Measurements from ENCODE around the gene PARP9.

Gene PARP9

DNA sequence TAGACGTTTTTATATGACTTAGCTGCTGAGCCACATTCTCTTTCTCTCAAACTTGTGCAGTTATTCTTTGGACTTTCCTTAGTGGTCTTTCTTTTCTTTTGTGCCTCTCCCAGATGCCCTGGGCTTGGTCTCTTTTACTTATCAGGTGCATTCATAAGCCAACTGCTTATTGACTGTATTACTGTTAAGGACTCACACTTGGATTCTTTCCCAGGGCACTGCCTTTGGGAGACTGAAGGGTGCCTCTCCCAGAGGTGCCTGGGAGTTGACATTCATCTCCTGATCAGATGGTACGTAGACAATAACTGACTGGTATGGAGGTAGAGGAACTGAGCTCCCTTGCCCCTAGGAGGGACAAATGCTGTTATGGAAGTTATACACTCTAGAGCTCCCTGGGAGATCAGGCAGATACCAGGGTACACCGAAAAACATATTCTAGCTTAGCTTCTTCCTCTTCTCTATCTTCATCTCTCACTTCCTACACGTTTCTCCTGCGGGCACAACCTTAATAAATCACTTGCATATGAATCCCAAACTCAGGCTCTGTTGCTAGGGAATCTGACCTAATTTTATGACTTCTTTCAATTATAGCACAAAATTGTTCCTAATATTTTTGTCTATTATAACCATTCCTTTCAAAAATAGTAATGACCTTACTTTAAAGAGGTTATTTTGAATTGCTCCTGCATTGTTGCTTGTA, 38.1 kb upstream of the PARP9 start:
- DNase-seq (ENCODE audit: low read depth, low spot score), result no peak
- no peak overlapping the region for H3K4me3 ChIP-seq (ENCODE audit: insufficient read length, low read depth)
- no peaks in the 10 kb centered on the region for H3K36me3 ChIP-seq (ENCODE audit: insufficient read depth, insufficient read length, low read length)
- H3K9ac ChIP-seq (ENCODE audit: insufficient read length, low read depth), result no peak overlapping the region
- TF ChIP-seq SUZ12 (IDR thresholded peaks at IDR 0.05; ENCODE audit: extremely low read depth, insufficient read depth, insufficient read length), result no peak
- no peak for TF ChIP-seq YY1 (IDR thresholded peaks at IDR 0.05; ENCODE audit: insufficient read depth, insufficient read length)
- no peak for TF ChIP-seq ZNF274 (IDR thresholded peaks at IDR 0.05; ENCODE audit: low read depth, low read length)
- no peaks in the 10 kb centered on the region for H3K27me3 ChIP-seq (ENCODE audit: insufficient read depth, insufficient read length)
- H3K4me1 ChIP-seq (ENCODE audit: insufficient read depth, insufficient read length), result no peaks in the 10 kb centered on the region
- H3K9me3 ChIP-seq (ENCODE audit: insufficient read depth, low read length), result no peaks in the 10 kb centered on the region

DNA sequence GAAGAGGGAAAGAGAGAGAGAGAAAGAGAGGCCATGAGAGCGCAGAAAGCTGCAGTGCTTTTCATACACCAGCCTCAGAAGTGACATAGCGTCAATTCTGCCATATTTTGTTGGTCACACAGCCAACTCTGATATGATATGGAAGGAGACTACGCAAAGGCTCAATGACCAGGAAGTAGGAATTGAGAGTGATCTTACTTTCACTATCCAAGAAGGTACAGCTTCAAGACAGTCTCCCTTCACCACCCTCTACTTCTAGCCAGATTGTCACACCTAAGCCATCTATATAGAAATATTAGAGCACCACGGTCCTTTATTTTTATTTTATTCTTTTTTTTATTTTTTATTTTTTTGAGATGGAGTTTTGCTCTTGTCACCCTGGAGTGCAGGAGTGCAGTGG, 34.5 kb upstream of the PARP9 start:
- Histone ChIP-seq H3K4me1 (ENCODE audit: insufficient read depth, insufficient read length) (no peaks in the 10 kb centered on the region), H3K9me3 (ENCODE audit: insufficient read depth, low read length) (no peaks in the 10 kb centered on the region), H3K4me3 (ENCODE audit: insufficient read length, low read depth) (no peak overlapping the region), H3K36me3 (ENCODE audit: insufficient read depth, insufficient read length, low read length) (no peaks in the 10 kb centered on the region), H3K9ac (ENCODE audit: insufficient read length, low read depth) (no peak overlapping the region), H3K27me3 (ENCODE audit: insufficient read depth, insufficient read length) (no peaks in the 10 kb centered on the region)
- no peak for DNase-seq (ENCODE audit: low read depth, low spot score)
- no peak for TF ChIP-seq SUZ12 (IDR thresholded peaks at IDR 0.05; ENCODE audit: extremely low read depth, insufficient read depth, insufficient read length)

DNA sequence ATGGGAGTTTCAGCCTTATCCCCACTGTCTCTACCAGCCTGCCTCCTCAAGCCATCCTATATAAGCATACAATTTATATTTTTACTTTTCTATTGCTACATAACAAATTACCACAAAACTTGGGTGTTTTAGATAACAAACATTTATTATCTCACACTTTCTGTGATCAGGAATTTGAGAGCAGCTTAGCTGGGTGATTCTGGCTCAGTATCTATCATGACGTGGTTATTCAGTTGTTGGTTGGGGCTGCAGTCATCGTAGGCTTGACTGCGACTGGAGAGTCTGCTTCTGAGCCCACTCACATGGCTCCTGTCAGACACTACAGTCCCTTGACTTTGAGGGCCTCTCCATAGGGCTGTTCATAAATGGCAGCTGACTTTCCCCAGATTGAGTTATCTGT, 34.1 kb upstream of the PARP9 start:
- TF ChIP-seq ZNF274 (IDR thresholded peaks at IDR 0.05; ENCODE audit: low read depth, low read length) (no peak), SUZ12 (IDR thresholded peaks at IDR 0.05; ENCODE audit: extremely low read depth, insufficient read depth, insufficient read length) (no peak), YY1 (IDR thresholded peaks at IDR 0.05; ENCODE audit: insufficient read depth, insufficient read length) (no peak)
- no peak overlapping the region for H3K9ac ChIP-seq (ENCODE audit: insufficient read length, low read depth)

DNA sequence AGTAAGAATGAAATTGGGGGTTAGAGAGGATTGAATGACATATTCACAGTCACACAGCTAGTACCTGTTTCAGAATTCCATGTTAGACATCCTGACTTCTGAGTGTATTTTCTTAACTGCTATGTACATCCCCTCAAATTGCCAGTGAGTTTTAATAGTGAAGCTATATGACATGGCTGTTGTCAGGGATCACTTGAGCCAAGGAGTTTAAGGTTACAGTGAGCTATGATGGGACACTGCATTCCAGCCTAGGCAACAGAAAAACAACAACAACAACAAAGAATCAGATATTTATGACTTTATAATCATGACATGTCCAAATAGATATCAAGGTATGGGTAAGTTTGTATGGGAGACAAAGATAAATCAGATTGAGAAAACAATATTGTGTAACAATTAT, 29.9 kb upstream of the PARP9 start:
- Histone ChIP-seq H3K4me1 (ENCODE audit: insufficient read depth, insufficient read length) (no peaks in the 10 kb centered on the region), H3K9me3 (ENCODE audit: insufficient read depth, low read length) (no peaks in the 10 kb centered on the region), H3K36me3 (ENCODE audit: insufficient read depth, insufficient read length, low read length) (no peaks in the 10 kb centered on the region), H3K27me3 (ENCODE audit: insufficient read depth, insufficient read length) (no peaks in the 10 kb centered on the region), H3K4me3 (ENCODE audit: insufficient read length, low read depth) (no peak overlapping the region), H3K9ac (ENCODE audit: insufficient read length, low read depth) (no peak overlapping the region)
- TF ChIP-seq ZNF274 (IDR thresholded peaks at IDR 0.05; ENCODE audit: low read depth, low read length), result no peak
- no peak for TF ChIP-seq SUZ12 (IDR thresholded peaks at IDR 0.05; ENCODE audit: extremely low read depth, insufficient read depth, insufficient read length)
- no peak for TF ChIP-seq YY1 (IDR thresholded peaks at IDR 0.05; ENCODE audit: insufficient read depth, insufficient read length)
- no peak for DNase-seq (ENCODE audit: low read depth, low spot score)

More for the DNA sequence above, 34.1 kb upstream of the PARP9 start:
- Histone ChIP-seq H3K4me3 (ENCODE audit: insufficient read length, low read depth) (no peak overlapping the region), H3K4me1 (ENCODE audit: insufficient read depth, insufficient read length) (no peaks in the 10 kb centered on the region), H3K9me3 (ENCODE audit: insufficient read depth, low read length) (no peaks in the 10 kb centered on the region), H3K27me3 (ENCODE audit: insufficient read depth, insufficient read length) (no peaks in the 10 kb centered on the region), H3K36me3 (ENCODE audit: insufficient read depth, insufficient read length, low read length) (no peaks in the 10 kb centered on the region)
- no peak for DNase-seq (ENCODE audit: low read depth, low spot score)

DNA sequence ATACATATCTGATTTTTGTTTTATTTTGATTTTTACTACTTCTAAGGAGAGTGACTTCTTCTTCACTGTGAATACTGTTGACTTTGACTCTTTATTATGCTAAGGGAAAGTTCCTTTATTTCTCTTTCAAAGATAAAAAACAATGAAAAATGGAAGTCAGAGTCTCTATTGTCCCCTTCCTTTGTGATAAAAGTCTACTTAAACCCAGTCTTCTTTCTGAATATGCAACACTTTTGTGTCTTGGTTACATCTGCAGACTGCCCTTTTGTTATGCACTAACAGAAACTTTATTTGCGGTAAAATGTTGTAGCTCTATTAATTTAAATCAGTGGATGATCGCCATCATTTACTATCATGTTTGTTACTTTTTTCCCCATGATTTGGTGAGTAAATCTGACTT, 26.5 kb upstream of the PARP9 start:
- no peak for DNase-seq (ENCODE audit: low read depth, low spot score)
- H3K9me3 ChIP-seq (ENCODE audit: insufficient read depth, low read length), result peaks cover 4% of the 10 kb centered on the region; the same call in 1 of the 2 replicates
- no peak overlapping the region for H3K4me3 ChIP-seq (ENCODE audit: insufficient read length, low read depth)
- H3K36me3 ChIP-seq (ENCODE audit: insufficient read depth, insufficient read length, low read length), result no peaks in the 10 kb centered on the region
- H3K27me3 ChIP-seq (ENCODE audit: insufficient read depth, insufficient read length), result no peaks in the 10 kb centered on the region
- no peak overlapping the region for H3K9ac ChIP-seq (ENCODE audit: insufficient read length, low read depth)
- TF ChIP-seq ZNF274 (IDR thresholded peaks at IDR 0.05; ENCODE audit: low read depth, low read length) (no peak), YY1 (IDR thresholded peaks at IDR 0.05; ENCODE audit: insufficient read depth, insufficient read length) (no peak), SUZ12 (IDR thresholded peaks at IDR 0.05; ENCODE audit: extremely low read depth, insufficient read depth, insufficient read length) (no peak)
- H3K4me1 ChIP-seq (ENCODE audit: insufficient read depth, insufficient read length), result no peaks in the 10 kb centered on the region

DNA sequence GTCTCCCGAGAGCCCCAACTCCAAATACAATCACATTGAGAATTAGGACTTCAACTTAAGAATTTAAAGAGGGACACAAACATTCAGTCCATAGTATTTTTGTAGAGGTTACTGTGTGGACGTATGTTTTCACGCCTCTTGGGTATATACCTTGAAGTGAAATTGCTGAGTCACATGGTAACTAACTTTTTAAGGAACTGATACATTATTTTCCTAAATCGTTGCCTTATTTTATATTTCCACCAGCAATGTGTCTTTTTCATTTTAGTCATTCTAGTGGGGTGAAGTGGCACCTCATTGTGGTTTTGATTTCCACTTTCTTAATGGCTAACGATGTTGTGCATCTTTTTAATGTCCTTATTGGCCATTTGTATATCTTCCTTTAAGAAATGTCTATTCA, 25.2 kb upstream of the PARP9 start:
- Histone ChIP-seq H3K4me1 (ENCODE audit: insufficient read depth, insufficient read length) (no peaks in the 10 kb centered on the region), H3K27me3 (ENCODE audit: insufficient read depth, insufficient read length) (no peaks in the 10 kb centered on the region), H3K36me3 (ENCODE audit: insufficient read depth, insufficient read length, low read length) (no peaks in the 10 kb centered on the region), H3K9me3 (ENCODE audit: insufficient read depth, low read length) (peaks cover 4% of the 10 kb centered on the region; the same call in 1 of the 2 replicates), H3K9ac (ENCODE audit: insufficient read length, low read depth) (no peak overlapping the region), H3K4me3 (ENCODE audit: insufficient read length, low read depth) (no peak overlapping the region)
- TF ChIP-seq ZNF274 (IDR thresholded peaks at IDR 0.05; ENCODE audit: low read depth, low read length), result no peak
- no peak for TF ChIP-seq SUZ12 (IDR thresholded peaks at IDR 0.05; ENCODE audit: extremely low read depth, insufficient read depth, insufficient read length)
- TF ChIP-seq YY1 (IDR thresholded peaks at IDR 0.05; ENCODE audit: insufficient read depth, insufficient read length), result no peak
- no peak for DNase-seq (ENCODE audit: low read depth, low spot score)

DNA sequence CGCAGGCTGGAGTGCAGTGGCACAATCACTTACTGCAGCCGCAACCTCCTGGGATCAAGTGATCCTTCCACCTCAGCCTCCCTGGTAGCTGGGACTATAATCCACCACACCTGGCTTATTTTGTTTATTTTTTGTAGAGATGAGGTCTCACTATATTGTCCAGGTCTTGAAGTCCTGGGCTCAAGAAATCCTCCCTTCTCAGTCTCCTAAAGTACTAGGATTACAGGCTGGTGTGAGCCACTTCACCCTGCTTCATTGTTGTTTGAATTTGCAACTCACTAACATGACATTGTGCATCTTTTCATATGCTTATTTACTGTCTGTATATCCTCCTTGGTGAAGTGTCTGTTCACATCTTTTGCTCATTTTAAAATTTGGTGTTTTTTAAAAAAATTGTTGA, 23.5 kb upstream of the PARP9 start:
- no peak for TF ChIP-seq SUZ12 (IDR thresholded peaks at IDR 0.05; ENCODE audit: extremely low read depth, insufficient read depth, insufficient read length)
- no peak for TF ChIP-seq ZNF274 (IDR thresholded peaks at IDR 0.05; ENCODE audit: low read depth, low read length)
- no peak for TF ChIP-seq YY1 (IDR thresholded peaks at IDR 0.05; ENCODE audit: insufficient read depth, insufficient read length)
- H3K27me3 ChIP-seq (ENCODE audit: insufficient read depth, insufficient read length), result no peaks in the 10 kb centered on the region
- H3K9me3 ChIP-seq (ENCODE audit: insufficient read depth, low read length), result peaks cover 8% of the 10 kb centered on the region
- no peak overlapping the region for H3K4me3 ChIP-seq (ENCODE audit: insufficient read length, low read depth)
- DNase-seq (ENCODE audit: low read depth, low spot score), result no peak
- no peaks in the 10 kb centered on the region for H3K36me3 ChIP-seq (ENCODE audit: insufficient read depth, insufficient read length, low read length)
- H3K4me1 ChIP-seq (ENCODE audit: insufficient read depth, insufficient read length), result no peaks in the 10 kb centered on the region
- no peak overlapping the region for H3K9ac ChIP-seq (ENCODE audit: insufficient read length, low read depth)

Data from NT2/D1 (cell line).